Measurements from ENCODE around the gene NUPR1.
A peak's percentile ranks its signal among the peaks of the same experiment; 100 is the strongest.

NUPR1 gene

GRCh38 chr16:28531777-28532744 is 6.7 kb downstream of the NUPR1 start:
- Histone ChIP-seq H3K4me1 (ENCODE audit: control insufficient read depth, insufficient read depth, low read length) (no peaks in the 10 kb centered on the region), H3K27ac (ENCODE audit: extremely low read depth, low read depth, low read length) (no peak overlapping the region), H3K9me3 (ENCODE audit: control insufficient read depth, insufficient read depth, low read depth, low read length) (no peaks in the 10 kb centered on the region), H3K4me3 (ENCODE audit: low read depth, low read length) (no peak overlapping the region), H3K36me3 (ENCODE audit: control insufficient read depth in 2 of 2, insufficient read depth in 1 of 2, low read length in 2 of 2) (no peaks in the 10 kb centered on the region)
- ChIA-PET CTCF (no interaction called here), POLR2A (no interaction called here)
- TF ChIP-seq, protein P1, sequence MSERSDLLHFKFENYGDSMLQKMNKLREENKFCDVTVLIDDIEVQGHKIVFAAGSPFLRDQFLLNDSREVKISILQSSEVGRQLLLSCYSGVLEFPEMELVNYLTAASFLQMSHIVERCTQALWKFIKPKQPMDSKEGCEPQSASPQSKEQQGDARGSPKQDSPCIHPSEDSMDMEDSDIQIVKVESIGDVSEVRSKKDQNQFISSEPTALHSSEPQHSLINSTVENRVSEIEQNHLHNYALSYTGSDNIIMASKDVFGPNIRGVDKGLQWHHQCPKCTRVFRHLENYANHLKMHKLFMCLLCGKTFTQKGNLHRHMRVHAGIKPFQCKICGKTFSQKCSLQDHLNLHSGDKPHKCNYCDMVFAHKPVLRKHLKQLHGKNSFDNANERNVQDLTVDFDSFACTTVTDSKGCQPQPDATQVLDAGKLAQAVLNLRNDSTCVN (tag by site-specific recombination; optimal IDR thresholded peaks at IDR 0.05), result no peak
- no peak for TF ChIP-seq ZNF707 (tag by site-specific recombination; IDR thresholded peaks at IDR 0.05)
- peak; percentile 88 for TF ChIP-seq ZNF341 (tag by site-specific recombination; IDR thresholded peaks at IDR 0.05; ENCODE audit: low read depth)
- no peak for TF ChIP-seq FEZF1 (tag by site-specific recombination; IDR thresholded peaks at IDR 0.05)

DNA sequence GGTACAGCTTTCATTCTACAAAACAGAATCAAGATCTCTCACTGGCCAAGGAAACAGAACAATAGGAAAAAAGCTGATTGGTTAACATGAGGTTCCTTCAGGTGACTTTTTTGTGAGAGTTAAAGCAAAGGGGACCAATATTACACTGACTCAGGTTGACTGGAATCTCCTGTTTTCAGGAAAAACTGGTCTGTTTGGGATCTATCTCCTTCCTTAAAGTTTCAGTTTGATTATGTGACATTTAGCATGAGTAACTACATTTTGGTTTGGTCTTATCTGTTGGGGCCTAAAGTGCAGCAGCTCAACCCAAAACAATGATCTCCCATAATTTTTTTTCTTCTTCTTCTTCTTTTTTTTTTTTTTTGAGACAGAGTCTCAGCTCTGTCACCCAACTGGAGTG is 9.7 kb downstream of the NUPR1 start:
- no peak overlapping the region for H3K27ac ChIP-seq (ENCODE audit: extremely low read depth, low read depth, low read length)
- TF ChIP-seq ZNF600 (tag by site-specific recombination; IDR thresholded peaks at IDR 0.05) (no peak), TRIM28 (IDR thresholded peaks at IDR 0.05; ENCODE audit: borderline replicate concordance, low read length) (no peak), ZNF394 (tag by site-specific recombination; IDR thresholded peaks at IDR 0.05; ENCODE audit: borderline replicate concordance) (no peak), ZNF214 (tag by site-specific recombination; IDR thresholded peaks at IDR 0.05; ENCODE audit: borderline replicate concordance) (no peak), KLF9 (tag by site-specific recombination; IDR thresholded peaks at IDR 0.05; ENCODE audit: low read depth) (no peak), GLIS2 (tag by site-specific recombination; IDR thresholded peaks at IDR 0.05) (no peak), ZNF174 (tag by site-specific recombination; IDR thresholded peaks at IDR 0.05) (no peak), ZNF248 (tag by site-specific recombination; IDR thresholded peaks at IDR 0.05) (no peak), ZBTB17 (tag by site-specific recombination; IDR thresholded peaks at IDR 0.05) (no peak), ZNF146 (tag by site-specific recombination; IDR thresholded peaks at IDR 0.05) (no peak), GLIS1 (tag by site-specific recombination; IDR thresholded peaks at IDR 0.05) (no peak), ZNF211 (tag by site-specific recombination; IDR thresholded peaks at IDR 0.05; ENCODE audit: low read depth) (no peak), ZNF701 (tag by site-specific recombination; IDR thresholded peaks at IDR 0.05) (no peak), ZNF501 (tag by site-specific recombination; IDR thresholded peaks at IDR 0.05) (no peak), ELK4 (IDR thresholded peaks at IDR 0.05; ENCODE audit: borderline replicate concordance, low read depth, low read length) (no peak), ZNF473 (tag by site-specific recombination; IDR thresholded peaks at IDR 0.05) (no peak), ZNF426 (tag by site-specific recombination; IDR thresholded peaks at IDR 0.05) (no peak), ZBTB44 (tag by site-specific recombination; IDR thresholded peaks at IDR 0.05) (no peak)
- TF ChIP-seq, protein P2, sequence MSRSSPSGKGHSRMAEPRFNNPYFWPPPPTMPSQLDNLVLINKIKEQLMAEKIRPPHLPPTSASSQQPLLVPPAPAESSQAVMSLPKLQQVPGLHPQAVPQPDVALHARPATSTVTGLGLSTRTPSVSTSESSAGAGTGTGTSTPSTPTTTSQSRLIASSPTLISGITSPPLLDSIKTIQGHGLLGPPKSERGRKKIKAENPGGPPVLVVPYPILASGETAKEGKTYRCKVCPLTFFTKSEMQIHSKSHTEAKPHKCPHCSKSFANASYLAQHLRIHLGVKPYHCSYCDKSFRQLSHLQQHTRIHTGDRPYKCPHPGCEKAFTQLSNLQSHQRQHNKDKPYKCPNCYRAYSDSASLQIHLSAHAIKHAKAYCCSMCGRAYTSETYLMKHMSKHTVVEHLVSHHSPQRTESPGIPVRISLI (tag by site-specific recombination; IDR thresholded peaks at IDR 0.05), result no peak
- no peak overlapping the region for H3K4me3 ChIP-seq (ENCODE audit: low read depth, low read length)
- H3K9me3 ChIP-seq (ENCODE audit: control insufficient read depth, insufficient read depth, low read depth, low read length), result no peaks in the 10 kb centered on the region
- CTCF ChIA-PET, result no interaction called here
- no peaks in the 10 kb centered on the region for H3K36me3 ChIP-seq (ENCODE audit: control insufficient read depth in 2 of 2, insufficient read depth in 1 of 2, low read length in 2 of 2)
- H3K4me1 ChIP-seq (ENCODE audit: control insufficient read depth, insufficient read depth, low read length), result no peaks in the 10 kb centered on the region
- POLR2A ChIA-PET, result no interaction called here

Data from HEK293 (cell line).